Vagina (tissue), 2 donors: ENCODE measurements around the gene CCDC178.

Source experiments
- POLR2A ChIP-seq, 2 donors: fragments of 450-650 bp; IDR thresholded peaks; one replicate each; pipeline ENCODE4 v1.6.1; 2017; ENCODE audit warnings: antibody characterized with exemption in 2 of 2, mild to moderate bottlenecking in 2 of 2, moderate library complexity in 2 of 2
- POLR2AphosphoS5 ChIP-seq, 2 donors: sonication (generic); formaldehyde crosslinking; IDR thresholded peaks; one replicate each; pipeline ENCODE4 v1.9.0; 2017; ENCODE audit warnings: antibody characterized with exemption in 2 of 2, mild to moderate bottlenecking in 2 of 2, low read depth in 1 of 2; ENCODE audit not compliant: insufficient read depth in 1 of 2
- TF ChIP-seq, protein P1 (sequence below), 3 experiments: fragments of 450-650 bp in 2 of 3; fragments of 200-600 bp in 1 of 3; sonication (generic) in 1 of 3; IDR thresholded peaks; one replicate each; pipeline ENCODE4 v1.5.1; 2017 to 2019; ENCODE audit warnings: antibody characterized with exemption in 3 of 3, mild to moderate bottlenecking in 2 of 3, moderate library complexity in 2 of 3

DNA sequence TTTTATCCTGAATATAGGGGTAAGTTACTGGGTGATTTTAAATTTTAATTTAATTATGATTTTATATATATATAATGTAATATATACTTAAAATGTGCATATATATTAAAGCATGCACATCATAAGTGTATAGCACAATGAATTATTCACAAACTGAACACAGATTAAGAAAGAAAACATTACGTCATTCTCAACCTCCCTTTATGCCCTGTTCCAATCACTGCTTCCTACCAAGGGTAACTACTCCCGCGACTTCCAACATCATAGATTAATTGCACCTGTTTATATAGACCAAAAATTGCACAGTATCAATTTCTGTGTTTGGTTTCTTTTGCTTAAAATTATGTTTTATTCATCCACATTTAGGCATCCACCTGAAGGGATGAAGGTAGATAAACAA, 366.4 kb downstream of the CCDC178 start:
- TF ChIP-seq, protein P1, sequence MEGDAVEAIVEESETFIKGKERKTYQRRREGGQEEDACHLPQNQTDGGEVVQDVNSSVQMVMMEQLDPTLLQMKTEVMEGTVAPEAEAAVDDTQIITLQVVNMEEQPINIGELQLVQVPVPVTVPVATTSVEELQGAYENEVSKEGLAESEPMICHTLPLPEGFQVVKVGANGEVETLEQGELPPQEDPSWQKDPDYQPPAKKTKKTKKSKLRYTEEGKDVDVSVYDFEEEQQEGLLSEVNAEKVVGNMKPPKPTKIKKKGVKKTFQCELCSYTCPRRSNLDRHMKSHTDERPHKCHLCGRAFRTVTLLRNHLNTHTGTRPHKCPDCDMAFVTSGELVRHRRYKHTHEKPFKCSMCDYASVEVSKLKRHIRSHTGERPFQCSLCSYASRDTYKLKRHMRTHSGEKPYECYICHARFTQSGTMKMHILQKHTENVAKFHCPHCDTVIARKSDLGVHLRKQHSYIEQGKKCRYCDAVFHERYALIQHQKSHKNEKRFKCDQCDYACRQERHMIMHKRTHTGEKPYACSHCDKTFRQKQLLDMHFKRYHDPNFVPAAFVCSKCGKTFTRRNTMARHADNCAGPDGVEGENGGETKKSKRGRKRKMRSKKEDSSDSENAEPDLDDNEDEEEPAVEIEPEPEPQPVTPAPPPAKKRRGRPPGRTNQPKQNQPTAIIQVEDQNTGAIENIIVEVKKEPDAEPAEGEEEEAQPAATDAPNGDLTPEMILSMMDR (IDR thresholded peaks at IDR 0.05), result no peak
- no peak for TF ChIP-seq POLR2AphosphoS5 (IDR thresholded peaks at IDR 0.05; ENCODE audit: insufficient read depth in 1 of 2, low read depth in 1 of 2)
- TF ChIP-seq POLR2A (IDR thresholded peaks at IDR 0.05), result no peak
